DND-41 (cell line): ENCODE data around the gene ZNF786.

Experiments
- ATAC-seq: fragments of 200-7000 bp; cut with Tn5 transposase; 3 replicates; pipeline ENCODE4 v1.9.1; 2021; ENCODE audit warnings: low read depth; ENCODE audit not compliant: insufficient read depth
- DNase-seq: peaks from one replicate; pipeline ENCODE4 v3.0.0-alpha.2; 2020
- H2AFZ ChIP-seq: 2 replicates; pipeline ENCODE4 v1.6.0; 2012; ENCODE audit warnings: low read depth, low read length
- H3K27ac ChIP-seq: 2 replicates; pipeline ENCODE4 v1.5.1; 2012; ENCODE audit warnings: low read length, inconsistent platforms
- H3K27me3 ChIP-seq: fragments of 200-600 bp; sonication (generic); 2 replicates; pipeline ENCODE4 v1.6.0; 2012; ENCODE audit warnings: low read length, mild to moderate bottlenecking, inconsistent platforms; ENCODE audit not compliant: insufficient read depth, poor library complexity
- H3K36me3 ChIP-seq: 2 replicates; pipeline ENCODE4 v1.5.1; 2012; ENCODE audit warnings: low read length, inconsistent platforms; ENCODE audit not compliant: insufficient read depth
- H3K4me1 ChIP-seq: 2 replicates; pipeline ENCODE4 v1.5.1; 2012; ENCODE audit warnings: mild to moderate bottlenecking, low read length; ENCODE audit not compliant: insufficient read depth
- H3K4me2 ChIP-seq: 2 replicates; pipeline ENCODE4 v1.6.0; 2012; ENCODE audit warnings: mild to moderate bottlenecking, moderate library complexity, low read length, inconsistent platforms; ENCODE audit not compliant: insufficient read depth
- H3K4me3 ChIP-seq, 2 experiments: fragments of 200-600 bp in 1 of 2; shearing (Covaris generic) in 1 of 2; 2 replicates each; pipeline ENCODE4 v1.5.1; 2012 to 2016; ENCODE audit warnings: inconsistent platforms in 2 of 2, low read length in 2 of 2, mild to moderate bottlenecking in 2 of 2, low read depth in 1 of 2, moderate library complexity in 1 of 2
- H3K79me2 ChIP-seq: 2 replicates; pipeline ENCODE4 v1.6.0; 2012; ENCODE audit warnings: low read length, inconsistent platforms; ENCODE audit not compliant: insufficient read depth
- H3K9ac ChIP-seq: 2 replicates; pipeline ENCODE4 v1.6.0; 2012; ENCODE audit warnings: low read depth, mild to moderate bottlenecking, inconsistent platforms, low read length, moderate library complexity
- H3K9me3 ChIP-seq: 2 replicates; pipeline ENCODE4 v1.5.1; 2012; ENCODE audit warnings: low read length, moderate library complexity, mild to moderate bottlenecking, inconsistent platforms; ENCODE audit not compliant: insufficient read depth, severe bottlenecking
- H4K20me1 ChIP-seq: 2 replicates; pipeline ENCODE4 v1.6.0; 2012; ENCODE audit warnings: low read length; ENCODE audit not compliant: insufficient read depth
- EZH2 ChIP-seq: IDR thresholded peaks from 3 replicates; pipeline ENCODE4 v1.6.1; 2012; ENCODE audit warnings: borderline replicate concordance, low read depth, mild to moderate bottlenecking, moderate library complexity, low read length, inconsistent platforms; ENCODE audit not compliant: severe bottlenecking
- TF ChIP-seq, protein P1 (sequence below): IDR thresholded peaks from 2 replicates; pipeline ENCODE4 v1.5.1; 2012; ENCODE audit warnings: borderline replicate concordance, low read length, moderate library complexity, mild to moderate bottlenecking; ENCODE audit not compliant: poor library complexity, severe bottlenecking; ENCODE audit errors: extremely low read depth

Gene ZNF786

DNA sequence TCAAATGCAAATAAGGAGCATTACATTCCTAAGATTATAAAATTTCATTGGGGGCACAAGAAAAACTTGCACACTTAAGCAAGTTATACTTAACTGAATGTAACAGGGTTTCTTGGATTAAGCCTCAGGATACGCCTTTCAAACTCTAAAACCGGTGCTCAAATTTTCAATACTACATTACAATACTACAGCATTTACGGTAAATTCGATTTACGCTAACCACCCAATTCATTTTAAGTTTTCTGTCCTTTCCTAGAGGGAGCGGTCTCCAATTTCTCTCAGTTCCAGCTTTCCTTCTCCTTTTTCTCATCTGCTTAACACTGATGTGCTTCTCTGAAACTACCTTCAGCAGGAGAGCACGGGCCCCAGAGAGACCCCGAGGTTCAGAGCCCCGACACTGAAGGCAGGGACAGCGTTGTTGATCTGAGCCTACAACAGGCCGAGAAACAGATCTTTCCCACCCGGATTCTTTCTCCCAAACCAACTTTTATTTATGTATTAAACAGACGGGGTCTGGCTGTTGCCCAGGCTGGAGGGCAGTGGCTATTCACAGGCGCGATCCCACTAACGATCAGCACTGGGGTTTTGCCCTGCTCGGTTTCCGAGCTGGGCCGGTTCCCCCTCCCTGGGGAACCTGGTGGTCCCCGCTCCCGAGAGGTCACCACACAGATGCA is 34.8 kb upstream of the ZNF786 start:
- peak overlapping the region; percentile 92 for H3K27ac ChIP-seq
- peaks cover 1% of the 10 kb centered on the region for H3K9me3 ChIP-seq
- peak overlapping the region; percentile 92 for H2AFZ ChIP-seq
- H3K79me2 ChIP-seq = peaks cover 37% of the 10 kb centered on the region
- H3K27me3 ChIP-seq = no peaks in the 10 kb centered on the region
- peaks cover 28% of the 10 kb centered on the region for H3K36me3 ChIP-seq
- peak overlapping the region; percentile 92 to 99 for H3K4me3 ChIP-seq
- peak overlapping the region; percentile 86 for H3K4me2 ChIP-seq
- ATAC-seq (no peak), DNase-seq (peak; percentile 17)
- no peak for TF ChIP-seq EZH2
- TF ChIP-seq, protein P1, sequence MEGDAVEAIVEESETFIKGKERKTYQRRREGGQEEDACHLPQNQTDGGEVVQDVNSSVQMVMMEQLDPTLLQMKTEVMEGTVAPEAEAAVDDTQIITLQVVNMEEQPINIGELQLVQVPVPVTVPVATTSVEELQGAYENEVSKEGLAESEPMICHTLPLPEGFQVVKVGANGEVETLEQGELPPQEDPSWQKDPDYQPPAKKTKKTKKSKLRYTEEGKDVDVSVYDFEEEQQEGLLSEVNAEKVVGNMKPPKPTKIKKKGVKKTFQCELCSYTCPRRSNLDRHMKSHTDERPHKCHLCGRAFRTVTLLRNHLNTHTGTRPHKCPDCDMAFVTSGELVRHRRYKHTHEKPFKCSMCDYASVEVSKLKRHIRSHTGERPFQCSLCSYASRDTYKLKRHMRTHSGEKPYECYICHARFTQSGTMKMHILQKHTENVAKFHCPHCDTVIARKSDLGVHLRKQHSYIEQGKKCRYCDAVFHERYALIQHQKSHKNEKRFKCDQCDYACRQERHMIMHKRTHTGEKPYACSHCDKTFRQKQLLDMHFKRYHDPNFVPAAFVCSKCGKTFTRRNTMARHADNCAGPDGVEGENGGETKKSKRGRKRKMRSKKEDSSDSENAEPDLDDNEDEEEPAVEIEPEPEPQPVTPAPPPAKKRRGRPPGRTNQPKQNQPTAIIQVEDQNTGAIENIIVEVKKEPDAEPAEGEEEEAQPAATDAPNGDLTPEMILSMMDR = no peak
- no peaks in the 10 kb centered on the region for H4K20me1 ChIP-seq
- H3K9ac ChIP-seq = peak overlapping the region; percentile 99
- peaks cover 20% of the 10 kb centered on the region for H3K4me1 ChIP-seq

DNA sequence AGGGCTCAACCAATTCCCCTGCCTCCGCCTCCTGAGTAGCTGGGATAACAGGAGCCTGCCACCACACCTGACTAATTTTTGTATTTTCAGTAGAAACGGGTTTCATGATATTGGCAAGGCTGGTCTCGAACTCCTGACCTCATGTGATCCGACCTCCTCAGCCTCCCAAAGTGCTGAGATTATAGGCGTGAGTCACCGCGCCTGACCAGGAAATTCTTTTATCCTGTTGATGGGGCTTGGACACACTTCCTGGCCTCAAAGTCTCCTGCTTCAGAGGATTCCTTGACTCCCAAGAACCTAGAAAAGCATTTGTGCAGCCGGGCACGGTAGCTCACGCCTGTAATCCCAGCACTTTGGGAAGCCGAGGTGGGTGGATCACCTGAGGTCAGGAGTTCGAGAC is 19.5 kb upstream of the ZNF786 start:
- Histone ChIP-seq H3K9me3 (no peaks in the 10 kb centered on the region), H4K20me1 (no peaks in the 10 kb centered on the region), H2AFZ (no peak overlapping the region), H3K4me3 (no peak overlapping the region), H3K4me2 (no peak overlapping the region), H3K27me3 (no peaks in the 10 kb centered on the region), H3K79me2 (no peaks in the 10 kb centered on the region), H3K4me1 (no peaks in the 10 kb centered on the region), H3K9ac (no peak overlapping the region), H3K27ac (no peak overlapping the region), H3K36me3 (no peaks in the 10 kb centered on the region)
- no peak for TF ChIP-seq EZH2
- TF ChIP-seq, protein P1 = no peak
- DNase-seq = no peak
- no peak for ATAC-seq

DNA sequence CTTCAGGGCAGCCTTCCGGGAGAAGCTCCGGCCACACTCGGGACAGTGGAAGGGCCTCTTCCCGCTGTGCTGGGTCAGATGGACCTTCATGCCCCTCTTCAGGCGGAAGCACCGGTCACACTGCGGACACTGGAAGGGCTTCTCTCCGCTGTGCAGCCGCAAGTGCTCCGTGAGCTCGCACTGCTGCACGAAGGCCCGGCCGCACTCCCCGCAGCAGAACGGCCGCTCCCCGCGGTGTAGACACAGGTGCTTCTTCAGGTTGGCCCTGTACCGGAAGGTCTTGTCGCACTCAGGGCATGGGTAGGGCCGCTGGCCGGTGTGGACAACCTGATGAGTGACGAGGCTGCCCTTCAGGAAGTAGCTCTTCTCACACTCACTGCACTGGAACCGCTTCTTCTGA is 14.2 kb upstream of the ZNF786 start:
- no peaks in the 10 kb centered on the region for H3K9me3 ChIP-seq
- no peak overlapping the region for H3K9ac ChIP-seq
- no peak for ATAC-seq

More for the DNA sequence above, 14.2 kb upstream of the ZNF786 start:
- TF ChIP-seq, protein P1 = no peak
- no peak for TF ChIP-seq EZH2
- Histone ChIP-seq H3K79me2 (no peaks in the 10 kb centered on the region), H3K27me3 (no peaks in the 10 kb centered on the region), H4K20me1 (no peaks in the 10 kb centered on the region), H3K4me3 (no peak overlapping the region), H2AFZ (no peak overlapping the region), H3K4me1 (no peaks in the 10 kb centered on the region), H3K36me3 (no peaks in the 10 kb centered on the region), H3K4me2 (no peak overlapping the region), H3K27ac (no peak overlapping the region)
- DNase-seq = no peak
